ENCODE data around the gene MICAL2.

GRCh38 chr11:12088531-12088930 is 21.9 kb upstream of the MICAL2 start:
- no peak for TF ChIP-seq POLR2A (IDR thresholded peaks at IDR 0.05; ENCODE audit: control extremely low read depth in 1 of 2, low read depth in 2 of 2, low read length in 2 of 2)
- no peak for TF ChIP-seq CTCF (IDR thresholded peaks at IDR 0.05; ENCODE audit: control extremely low read depth in 1 of 3, insufficient read depth in 1 of 3, low read depth in 1 of 3, low read length in 3 of 3)
- TF ChIP-seq SIN3A (conservative IDR thresholded peaks at IDR 0.05 in 1 of 2, IDR thresholded peaks at IDR 0.05 in 1 of 2; ENCODE audit: low read depth in 1 of 2, low read length in 2 of 2): no peak
- no peak for TF ChIP-seq MAFK (IDR thresholded peaks at IDR 0.05; ENCODE audit: low read depth, low read length)
- TF ChIP-seq EZH2 (IDR thresholded peaks at IDR 0.05; ENCODE audit: low read depth, low read length, severe bottlenecking): no peak
- no peak for TF ChIP-seq SP1 (IDR thresholded peaks at IDR 0.05; ENCODE audit: low read depth, low read length)
- no peak for TF ChIP-seq TAF1 (IDR thresholded peaks at IDR 0.05; ENCODE audit: low read depth, low read length)
- no peak for TF ChIP-seq RFX5 (IDR thresholded peaks at IDR 0.05; ENCODE audit: borderline replicate concordance, low read depth, low read length)
- no peak for TF ChIP-seq POLR2AphosphoS5 (IDR thresholded peaks at IDR 0.05; ENCODE audit: low read depth, low read length)

Measured in H1 (cell line).